ENCODE data around the gene AIFM1. TPM values are rescaled to one million over a fixed set of nuclear protein-coding genes. Genes with fewer than 3 reads are reported as not detected.
A peak's percentile ranks its signal among the peaks of the same experiment; 100 is the strongest.

The AIFM1 gene
- total and polyA plus RNA-seq, 2 donors (not counting 3 experiments of a cell fraction or from before 2014, with no cell fraction given), result 23.7 to 29.7 TPM

DNA sequence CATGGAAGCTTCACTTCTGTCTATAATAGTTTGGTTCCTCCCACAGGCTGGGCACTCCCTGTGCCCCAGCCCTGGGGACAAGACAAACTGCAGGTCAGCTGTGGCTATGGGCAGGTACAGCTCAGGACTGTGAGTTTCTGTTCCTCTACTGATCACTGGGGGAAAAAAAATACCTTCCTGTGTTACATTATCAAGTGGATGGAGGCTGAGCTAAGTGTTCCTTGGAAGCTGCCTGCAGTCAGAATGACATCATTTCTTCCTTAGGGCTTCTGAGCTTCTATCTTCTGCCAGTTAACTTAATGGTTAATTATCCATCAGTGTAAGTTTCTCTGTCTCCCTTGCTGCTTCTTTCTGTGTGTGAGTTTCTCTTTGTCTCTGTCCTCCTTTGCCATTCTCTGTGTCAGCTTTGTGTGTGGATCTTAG, 10.7 kb upstream of the AIFM1 start:
- no peaks in the 10 kb centered on the region for H3K79me2 ChIP-seq (ENCODE audit: control insufficient read depth, insufficient read depth, low read length)
- H3K27ac ChIP-seq (ENCODE audit: insufficient read depth, low read depth, low read length), result no peak overlapping the region
- TF ChIP-seq FOS (IDR thresholded peaks at IDR 0.05; ENCODE audit: borderline replicate concordance, insufficient read depth, low read length) (no peak), POLR2AphosphoS5 (IDR thresholded peaks at IDR 0.05; ENCODE audit: insufficient read depth, low read depth, low read length) (no peak), GATA2 (IDR thresholded peaks at IDR 0.05; ENCODE audit: insufficient read depth, insufficient read length, low read depth, low read length) (no peak), POLR2A (IDR thresholded peaks at IDR 0.05; ENCODE audit: low read depth, low read length) (no peak), EZH2 (IDR thresholded peaks at IDR 0.05; ENCODE audit: borderline replicate concordance, low read depth, low read length, severe bottlenecking) (no peak), MYC (IDR thresholded peaks at IDR 0.05; ENCODE audit: low read depth, low read length) (no peak), JUN (IDR thresholded peaks at IDR 0.05; ENCODE audit: borderline replicate concordance, insufficient read depth, insufficient read length, low read depth) (no peak)
- TF ChIP-seq, protein P1, sequence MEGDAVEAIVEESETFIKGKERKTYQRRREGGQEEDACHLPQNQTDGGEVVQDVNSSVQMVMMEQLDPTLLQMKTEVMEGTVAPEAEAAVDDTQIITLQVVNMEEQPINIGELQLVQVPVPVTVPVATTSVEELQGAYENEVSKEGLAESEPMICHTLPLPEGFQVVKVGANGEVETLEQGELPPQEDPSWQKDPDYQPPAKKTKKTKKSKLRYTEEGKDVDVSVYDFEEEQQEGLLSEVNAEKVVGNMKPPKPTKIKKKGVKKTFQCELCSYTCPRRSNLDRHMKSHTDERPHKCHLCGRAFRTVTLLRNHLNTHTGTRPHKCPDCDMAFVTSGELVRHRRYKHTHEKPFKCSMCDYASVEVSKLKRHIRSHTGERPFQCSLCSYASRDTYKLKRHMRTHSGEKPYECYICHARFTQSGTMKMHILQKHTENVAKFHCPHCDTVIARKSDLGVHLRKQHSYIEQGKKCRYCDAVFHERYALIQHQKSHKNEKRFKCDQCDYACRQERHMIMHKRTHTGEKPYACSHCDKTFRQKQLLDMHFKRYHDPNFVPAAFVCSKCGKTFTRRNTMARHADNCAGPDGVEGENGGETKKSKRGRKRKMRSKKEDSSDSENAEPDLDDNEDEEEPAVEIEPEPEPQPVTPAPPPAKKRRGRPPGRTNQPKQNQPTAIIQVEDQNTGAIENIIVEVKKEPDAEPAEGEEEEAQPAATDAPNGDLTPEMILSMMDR (IDR thresholded peaks at IDR 0.05; ENCODE audit: extremely low read depth in 1 of 2, insufficient read depth in 1 of 2, low read depth in 1 of 2, low read length in 2 of 2), result no peak
- TF ChIP-seq, protein P2, sequence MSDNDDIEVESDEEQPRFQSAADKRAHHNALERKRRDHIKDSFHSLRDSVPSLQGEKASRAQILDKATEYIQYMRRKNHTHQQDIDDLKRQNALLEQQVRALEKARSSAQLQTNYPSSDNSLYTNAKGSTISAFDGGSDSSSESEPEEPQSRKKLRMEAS (IDR thresholded peaks at IDR 0.05; ENCODE audit: insufficient read depth, insufficient read length), result no peak
- intact Hi-C loops (cut with micrococcal nuclease) (no loop called here), dilution Hi-C loops (cut with MboI; ENCODE audit: extremely low pct_ligation_motif_present, low sequenced_read_pairs) (no loop called here)
- no peak overlapping the region for H3K4me3 ChIP-seq (replicated peaks in 1 of 3; ENCODE audit: insufficient read depth in 1 of 3, low read depth in 1 of 3, low read length in 3 of 3)
- peak; percentile 55 for FAIRE-seq
- no peaks in the 10 kb centered on the region for H3K27me3 ChIP-seq (ENCODE audit: control insufficient read depth in 2 of 2, insufficient read depth in 2 of 2, low read length in 2 of 2)
- no peaks in the 10 kb centered on the region for H3K36me3 ChIP-seq (ENCODE audit: control insufficient read depth in 2 of 2, extremely low read depth in 1 of 2, insufficient read depth in 2 of 2, low read length in 2 of 2)
- H3K9me3 ChIP-seq (replicated peaks; ENCODE audit: control insufficient read depth, insufficient read depth, low read length), result no peaks in the 10 kb centered on the region
- H2AFZ ChIP-seq (ENCODE audit: low read depth, low read length), result no peak overlapping the region
- no peak overlapping the region for H3K4me2 ChIP-seq (ENCODE audit: insufficient read depth, low read length)
- DNase-seq (ENCODE audit: low read depth, low spot score), result no peak
- H3K4me1 ChIP-seq (ENCODE audit: control insufficient read depth, extremely low read depth, insufficient read depth, low read length), result peaks cover 26% of the 10 kb centered on the region
- BruUV-seq (replicated peaks), result no TSS peak
- CTCF ChIA-PET, result interaction anchor here (0.8 to 2.1 kb wide), 5 partner anchors 10 to 97 kb away, joined by 3 to 10 read pairs (median 4); partner anchors contain the start of gene AIFM1
- no peaks in the 10 kb centered on the region for H3K9me1 ChIP-seq (replicated peaks; ENCODE audit: control insufficient read depth, extremely low read depth, insufficient read depth, low read length)
- no peaks in the 10 kb centered on the region for H4K20me1 ChIP-seq (replicated peaks; ENCODE audit: control insufficient read depth, extremely low read depth, insufficient read depth, low read length)
- POLR2A ChIA-PET, result no interaction called here
- no peak overlapping the region for H3K9ac ChIP-seq (replicated peaks; ENCODE audit: extremely low read depth, insufficient read depth, low read length)

Measured in endothelial cell of umbilical vein (primary cell).